Keratinocyte (primary cell): ENCODE measurements around the gene CD164L2. TPM values are rescaled to one million over a fixed set of nuclear protein-coding genes. Genes with fewer than 3 reads are reported as not detected.

Experiments
- DNase-seq: peaks from one replicate; pipeline ENCODE4 v3.0.0-alpha.2; 2011; ENCODE audit warnings: low read depth, missing footprints, low spot score
- FAIRE-seq: peaks from 2 replicates; lab custom pipeline; 2011; peaks lifted over from hg19 to GRCh38; lab: Jason Lieb, UNC
- H2AFZ ChIP-seq: 2 replicates; pipeline ENCODE4 v1.6.0; 2012; ENCODE audit warnings: low read length, control low read depth, inconsistent platforms; ENCODE audit not compliant: control insufficient read depth
- H3K27ac ChIP-seq: 2 replicates; pipeline ENCODE4 v1.5.1; 2011; ENCODE audit warnings: low read length; ENCODE audit not compliant: control insufficient read depth, insufficient read depth
- H3K27me3 ChIP-seq: 3 replicates; pipeline ENCODE4 v1.6.0; 2011; ENCODE audit warnings: low read length; ENCODE audit not compliant: control insufficient read depth, insufficient read depth; ENCODE audit errors: extremely low read depth
- H3K36me3 ChIP-seq, 2 experiments: 2 replicates in 1 of 2; 3 replicates in 1 of 2; pipeline ENCODE4 v1.5.1; 2011; ENCODE audit warnings: low read length in 2 of 2, mild to moderate bottlenecking in 1 of 2; ENCODE audit not compliant: control insufficient read depth in 2 of 2, insufficient read depth in 2 of 2; ENCODE audit errors: extremely low read depth in 1 of 2
- H3K4me1 ChIP-seq: 3 replicates; pipeline ENCODE4 v1.5.1; 2011; ENCODE audit warnings: low read length; ENCODE audit not compliant: control insufficient read depth, insufficient read depth; ENCODE audit errors: extremely low read depth
- H3K4me2 ChIP-seq: 3 replicates; pipeline ENCODE4 v1.6.0; 2011; ENCODE audit warnings: low read depth, low read length; ENCODE audit not compliant: control insufficient read depth, insufficient read depth; ENCODE audit errors: extremely low read depth
- H3K4me3 ChIP-seq, 3 experiments: fragments of 200-600 bp in 1 of 3; sonication (generic) in 1 of 3; 2 replicates in 2 of 3; 3 replicates in 1 of 3; pipeline ENCODE4 v1.5.1; 2011 to 2016; ENCODE audit warnings: low read length in 3 of 3, mild to moderate bottlenecking in 3 of 3, control low read depth in 2 of 3, inconsistent platforms in 1 of 3, low read depth in 1 of 3, mixed read lengths in 1 of 3, mixed run types in 1 of 3, moderate library complexity in 1 of 3; ENCODE audit not compliant: control insufficient read depth in 2 of 3, insufficient read depth in 2 of 3; ENCODE audit errors: extremely low read depth in 1 of 3
- H3K79me2 ChIP-seq: 2 replicates; pipeline ENCODE4 v1.6.0; 2012; ENCODE audit warnings: low read length; ENCODE audit not compliant: control insufficient read depth, insufficient read depth
- H3K9ac ChIP-seq: 3 replicates; pipeline ENCODE4 v1.6.0; 2011; ENCODE audit warnings: low read length; ENCODE audit not compliant: control insufficient read depth, insufficient read depth; ENCODE audit errors: extremely low read depth
- H3K9me1 ChIP-seq: 3 replicates; pipeline ENCODE4 v1.6.0; 2011; ENCODE audit warnings: low read length; ENCODE audit not compliant: control insufficient read depth, insufficient read depth; ENCODE audit errors: extremely low read depth
- H3K9me3 ChIP-seq: 2 replicates; pipeline ENCODE4 v1.5.1; 2012; ENCODE audit warnings: low read depth, low read length; ENCODE audit not compliant: control insufficient read depth
- H4K20me1 ChIP-seq: 3 replicates; pipeline ENCODE4 v1.6.0; 2011; ENCODE audit warnings: low read length; ENCODE audit not compliant: control insufficient read depth, insufficient read depth; ENCODE audit errors: extremely low read depth
- CTCF ChIP-seq, 3 experiments: IDR thresholded peaks in 1 of 3; conservative IDR thresholded peaks in 1 of 3; optimal IDR thresholded peaks in 1 of 3; 2 replicates in 2 of 3; 3 replicates in 1 of 3; pipeline versions ENCODE3 to v1.5.1; 2011; ENCODE audit warnings: low read length in 3 of 3, mild to moderate bottlenecking in 3 of 3, moderate library complexity in 2 of 3, control low read depth in 1 of 3, inconsistent platforms in 1 of 3; ENCODE audit not compliant: insufficient read depth in 2 of 3; ENCODE audit errors: extremely low read depth in 1 of 3
- EZH2 ChIP-seq: IDR thresholded peaks from one replicate; pipeline ENCODE4 v1.6.1; 2012; ENCODE audit warnings: inconsistent platforms, mild to moderate bottlenecking, low read length, moderate library complexity
- dilution Hi-C: fragments of 300-500 bp; cut with MboI; formaldehyde crosslinking; loops from one replicate; pipeline ENCODE4 v1.7.0; 2020; ENCODE audit warnings: low sequenced_read_pairs; ENCODE audit not compliant: extremely low pct_ligation_motif_present
- polyA plus RNA-seq, 5 experiments: library from polyadenylated mRNA; depleted of rRNA in 3 of 5; stranded (reverse) in 3 of 5; stranded (forward) in 1 of 5; unstranded in 1 of 5; fragments of >200 nt; gene quantifications; 1 replicate in 1 of 5; 2 replicates in 3 of 5; 3 replicates in 1 of 5; pipeline versions ENCODE4 v1.2.1 to v1.2.3, GENCODE V29; 2011 to 2012; ENCODE audit warnings: missing spikeins in 2 of 5, low read depth in 1 of 5, low replicate concordance in 1 of 5

Gene CD164L2
- polyA plus RNA-seq, 1 donor (not counting 4 experiments of a cell fraction or from before 2014, with no cell fraction given), result 2.7 TPM

GRCh38 chr1:27346991-27347624 is 36.0 kb downstream of the CD164L2 start:
- DNase-seq, result no peak
- Histone ChIP-seq H3K4me2 (peak overlapping the region; percentile 7), H3K4me1 (peaks cover 33% of the 10 kb centered on the region), H3K9me3 (no peaks in the 10 kb centered on the region), H3K36me3 (peaks cover 11% of the 10 kb centered on the region in 2 experiments), H3K4me3 (no peak overlapping the region), H3K9me1 (no peaks in the 10 kb centered on the region), H2AFZ (no peak overlapping the region), H4K20me1 (no peaks in the 10 kb centered on the region), H3K9ac (no peak overlapping the region), H3K27me3 (no peaks in the 10 kb centered on the region), H3K79me2 (peaks cover 9% of the 10 kb centered on the region), H3K27ac (no peak overlapping the region)
- FAIRE-seq, result no peak
- dilution Hi-C loops, result no loop called here
- no peak for TF ChIP-seq EZH2
- TF ChIP-seq CTCF (optimal IDR thresholded peaks at IDR 0.05 in 1 of 3, IDR thresholded peaks at IDR 0.05 in 1 of 3, conservative IDR thresholded peaks at IDR 0.05 in 1 of 3; ENCODE audit: extremely low read depth in 1 of 3, insufficient read depth in 2 of 3, low read length in 3 of 3), result no peak

GRCh38 chr1:27346357-27346756 is 36.8 kb downstream of the CD164L2 start:
- no peak for FAIRE-seq

More at GRCh38 chr1:27346357-27346756, 36.8 kb downstream of the CD164L2 start:
- Histone ChIP-seq H3K4me2 (no peak overlapping the region), H3K9ac (no peak overlapping the region), H3K36me3 (peaks cover 11% of the 10 kb centered on the region in 2 experiments), H3K9me3 (no peaks in the 10 kb centered on the region), H4K20me1 (no peaks in the 10 kb centered on the region), H3K27me3 (no peaks in the 10 kb centered on the region), H3K4me1 (peaks cover 39% of the 10 kb centered on the region), H3K27ac (no peak overlapping the region), H3K4me3 (no peak overlapping the region), H3K79me2 (peaks cover 10% of the 10 kb centered on the region), H3K9me1 (no peaks in the 10 kb centered on the region), H2AFZ (no peak overlapping the region)
- TF ChIP-seq EZH2, result no peak
- no peak for TF ChIP-seq CTCF (optimal IDR thresholded peaks at IDR 0.05 in 1 of 3, IDR thresholded peaks at IDR 0.05 in 1 of 3, conservative IDR thresholded peaks at IDR 0.05 in 1 of 3; ENCODE audit: extremely low read depth in 1 of 3, insufficient read depth in 2 of 3, low read length in 3 of 3)
- no peak for DNase-seq
- dilution Hi-C loops, result no loop called here
